PFSK-1 (cell line): ENCODE measurements around the gene CFAP70.

ENCODE experiments used
- POLR2AphosphoS5 ChIP-seq: IDR thresholded peaks from 2 replicates; pipeline ENCODE4 v1.6.1; 2012; ENCODE audit warnings: low read depth, mild to moderate bottlenecking, control low read depth, low read length, moderate library complexity
- REST ChIP-seq, 2 experiments: IDR thresholded peaks; 2 replicates each; pipeline versions ENCODE4 v1.6.1 to v1.8.0; 2011 to 2012; ENCODE audit warnings: low read depth in 2 of 2, low read length in 2 of 2, control low read depth in 1 of 2, inconsistent platforms in 1 of 2, mild to moderate bottlenecking in 1 of 2, moderate library complexity in 1 of 2; ENCODE audit not compliant: insufficient read depth in 1 of 2
- SIN3A ChIP-seq: IDR thresholded peaks from 2 replicates; pipeline ENCODE4 v1.6.1; 2012; ENCODE audit warnings: mild to moderate bottlenecking, low read length, moderate library complexity, borderline replicate concordance; ENCODE audit not compliant: insufficient read depth
- TAF1 ChIP-seq: IDR thresholded peaks from 2 replicates; pipeline ENCODE4 v1.6.1; 2012; ENCODE audit warnings: low read length, control low read depth, borderline replicate concordance; ENCODE audit not compliant: insufficient read depth

DNA sequence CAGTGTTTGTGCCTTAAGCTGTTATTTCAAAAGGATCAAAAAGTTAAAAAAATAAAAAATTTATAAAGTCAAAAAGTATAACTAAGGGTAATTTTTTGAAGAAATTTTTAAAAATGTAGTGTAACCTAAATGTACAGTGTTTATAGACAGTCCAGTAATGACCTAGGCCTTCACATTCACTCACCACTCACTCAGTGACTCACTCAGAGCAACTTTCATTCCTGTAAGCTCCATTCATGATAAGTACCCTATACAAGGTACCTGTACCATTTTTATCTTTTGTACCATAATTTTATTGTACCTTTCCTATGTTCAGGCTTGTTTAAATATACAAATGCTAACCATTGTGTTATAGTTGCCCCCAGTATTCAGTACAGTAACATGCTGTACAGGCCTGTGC lies 133.1 kb downstream of the CFAP70 start:
- no peak for TF ChIP-seq POLR2AphosphoS5
- no peak for TF ChIP-seq REST (IDR thresholded peaks at IDR 0.05; ENCODE audit: insufficient read depth in 1 of 2, low read depth in 2 of 2, low read length in 2 of 2)
- no peak for TF ChIP-seq SIN3A
- no peak for TF ChIP-seq TAF1
